Measurements from ENCODE around the gene NODAL. TPM values are rescaled to one million over a fixed set of nuclear protein-coding genes. Genes with fewer than 3 reads are reported as not detected.

NODAL gene
- total RNA-seq, 2 experiments from 2014 or later = not detected

GRCh38 chr10:70441895-70442309, 421 bp upstream of the NODAL start:
- Mint-ChIP-seq H3K27me3 (peaks cover 57% of the 10 kb centered on the region), H3K4me1 (ENCODE audit: low read depth) (peaks cover 11% of the 10 kb centered on the region), H3K27ac (no peak overlapping the region), H3K4me3 (peak overlapping the region; percentile 16), H3K36me3 (ENCODE audit: low read depth) (no peaks in the 10 kb centered on the region), H3K9me3 (no peaks in the 10 kb centered on the region)
- peaks cover 39 to 45% of the 10 kb centered on the region in 2 experiments for H3K27me3 ChIP-seq (ENCODE audit: control insufficient read depth in 1 of 2, insufficient read depth in 2 of 2, low read length in 2 of 2)
- peaks cover 18% of the 10 kb centered on the region for H3K4me1 ChIP-seq (ENCODE audit: insufficient read depth, low read length)
- no peak overlapping the region for H3K4me3 ChIP-seq (ENCODE audit: low read length)
- no peaks in the 10 kb centered on the region for H3K36me3 ChIP-seq (ENCODE audit: insufficient read depth, low read length)
- ChIA-PET POLR2A (interaction anchor here (1.4 kb wide), 1 partner anchor 11 kb away, joined by 4 read pairs; no protein-coding TSS in a partner anchor), CTCF (no interaction called here)
- H3K9me3 ChIP-seq (ENCODE audit: control insufficient read depth in 1 of 2, insufficient read depth in 1 of 2, low read length in 2 of 2) = peaks cover 0 to 15% of the 10 kb centered on the region in 2 experiments
- H3K27ac ChIP-seq (ENCODE audit: low read depth in 1 of 2, low read length in 2 of 2) = no peak overlapping the region
- no peak for TF ChIP-seq CTCF (IDR thresholded peaks at IDR 0.05)
- no peak for ATAC-seq (ENCODE audit: poor library complexity)
- DNase-seq = no peak
- intact Hi-C loops (cut with DNase I, micrococcal nuclease) = no loop called here

- peaks cover 11% of the 10 kb centered on the region for H3K4me1 Mint-ChIP-seq (ENCODE audit: low read depth)
- H3K27ac Mint-ChIP-seq = no peak overlapping the region
- Histone ChIP-seq H3K4me3 (ENCODE audit: low read length) (peak overlapping the region; percentile 28), H3K27me3 (ENCODE audit: control insufficient read depth in 1 of 2, insufficient read depth in 2 of 2, low read length in 2 of 2) (peaks cover 39 to 45% of the 10 kb centered on the region in 2 experiments), H3K4me1 (ENCODE audit: insufficient read depth, low read length) (peaks cover 18% of the 10 kb centered on the region), H3K36me3 (ENCODE audit: insufficient read depth, low read length) (no peaks in the 10 kb centered on the region), H3K27ac (ENCODE audit: low read depth in 1 of 2, low read length in 2 of 2) (no peak overlapping the region), H3K9me3 (ENCODE audit: control insufficient read depth in 1 of 2, insufficient read depth in 1 of 2, low read length in 2 of 2) (peaks cover 0 to 15% of the 10 kb centered on the region in 2 experiments)
- no peak for TF ChIP-seq CTCF (IDR thresholded peaks at IDR 0.05)
- H3K4me3 Mint-ChIP-seq = peak overlapping the region; percentile 79
- intact Hi-C loops (cut with DNase I, micrococcal nuclease) = no loop called here
- ChIA-PET POLR2A (interaction anchor here (1.3 kb wide), 1 partner anchor 8 kb away, joined by 3 read pairs; no protein-coding TSS in a partner anchor), CTCF (no interaction called here)
- peaks cover 52% of the 10 kb centered on the region for H3K27me3 Mint-ChIP-seq
- DNase-seq (no peak), ATAC-seq (ENCODE audit: poor library complexity) (peak; percentile 65)
- no peaks in the 10 kb centered on the region for H3K36me3 Mint-ChIP-seq (ENCODE audit: low read depth)
- H3K9me3 Mint-ChIP-seq = no peaks in the 10 kb centered on the region
Measured at GRCh38 chr10:70440296-70441160, 953 bp downstream of the NODAL start.

GRCh38 chr10:70437721-70438120, 3.8 kb downstream of the NODAL start:
- H3K4me1 ChIP-seq (ENCODE audit: insufficient read depth, low read length) = peaks cover 31% of the 10 kb centered on the region
- intact Hi-C loops (cut with DNase I, micrococcal nuclease) = no loop called here
- TF ChIP-seq CTCF (IDR thresholded peaks at IDR 0.05) = no peak
- H3K4me1 Mint-ChIP-seq (ENCODE audit: low read depth) = peaks cover 31% of the 10 kb centered on the region
- ATAC-seq (ENCODE audit: poor library complexity) (no peak), DNase-seq (no peak)
- no peak overlapping the region for H3K27ac ChIP-seq (ENCODE audit: low read depth in 1 of 2, low read length in 2 of 2)
- no peak overlapping the region for H3K4me3 Mint-ChIP-seq
- no peak overlapping the region for H3K4me3 ChIP-seq (ENCODE audit: low read length)
- H3K36me3 ChIP-seq (ENCODE audit: insufficient read depth, low read length) = no peaks in the 10 kb centered on the region
- peaks cover 35 to 42% of the 10 kb centered on the region in 2 experiments for H3K27me3 ChIP-seq (ENCODE audit: control insufficient read depth in 1 of 2, insufficient read depth in 2 of 2, low read length in 2 of 2)
- POLR2A ChIA-PET = no interaction called here
- H3K27ac Mint-ChIP-seq = no peak overlapping the region
- H3K36me3 Mint-ChIP-seq (ENCODE audit: low read depth) = no peaks in the 10 kb centered on the region
- no peaks in the 10 kb centered on the region for H3K9me3 Mint-ChIP-seq
- CTCF ChIA-PET = no interaction called here
- H3K9me3 ChIP-seq (ENCODE audit: control insufficient read depth in 1 of 2, insufficient read depth in 1 of 2, low read length in 2 of 2) = peaks cover 0 to 15% of the 10 kb centered on the region in 2 experiments
- H3K27me3 Mint-ChIP-seq = peaks cover 39% of the 10 kb centered on the region
